Ovary (tissue), 3 donors: ENCODE results near the gene RRP15.

ENCODE experiments used
- EP300 ChIP-seq: sonication (generic); formaldehyde crosslinking; IDR thresholded peaks from one replicate; pipeline ENCODE4 v1.6.1; 2017; ENCODE audit warnings: antibody characterized with exemption
- POLR2A ChIP-seq: fragments of 450-650 bp; IDR thresholded peaks from one replicate; pipeline ENCODE4 v1.6.1; 2017; ENCODE audit warnings: antibody characterized with exemption, mild to moderate bottlenecking, moderate library complexity
- TF ChIP-seq, protein P1 (sequence below), 3 donors: fragments of 450-650 bp in 2 of 3; fragments of 200-600 bp in 1 of 3; IDR thresholded peaks; one replicate each; pipeline versions ENCODE4 v1.5.1 to v1.8.0; 2016 to 2022; ENCODE audit warnings: antibody characterized with exemption in 3 of 3, mild to moderate bottlenecking in 1 of 3
- donor health status: DM: no; HTN: no; CAD: no.

DNA sequence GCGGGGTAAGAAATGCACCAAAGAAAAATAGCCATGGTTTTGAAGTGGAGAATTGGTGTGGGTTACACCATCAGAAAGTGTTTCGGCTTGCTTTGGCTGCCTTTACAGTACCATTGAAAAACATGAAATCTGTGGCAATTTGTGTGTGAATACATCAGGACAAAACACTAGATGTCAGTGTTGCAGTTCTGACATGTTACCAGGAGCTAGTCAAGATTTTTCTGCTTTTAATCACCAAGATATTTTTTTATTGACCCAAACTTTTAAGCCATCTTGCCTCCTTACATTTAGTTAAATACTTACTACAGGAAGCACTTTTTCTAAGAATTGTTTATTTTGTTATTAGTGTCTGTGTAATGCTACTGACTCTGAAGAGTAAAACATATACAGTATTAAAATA is 14.3 kb downstream of the RRP15 start:
- TF ChIP-seq, protein P1, sequence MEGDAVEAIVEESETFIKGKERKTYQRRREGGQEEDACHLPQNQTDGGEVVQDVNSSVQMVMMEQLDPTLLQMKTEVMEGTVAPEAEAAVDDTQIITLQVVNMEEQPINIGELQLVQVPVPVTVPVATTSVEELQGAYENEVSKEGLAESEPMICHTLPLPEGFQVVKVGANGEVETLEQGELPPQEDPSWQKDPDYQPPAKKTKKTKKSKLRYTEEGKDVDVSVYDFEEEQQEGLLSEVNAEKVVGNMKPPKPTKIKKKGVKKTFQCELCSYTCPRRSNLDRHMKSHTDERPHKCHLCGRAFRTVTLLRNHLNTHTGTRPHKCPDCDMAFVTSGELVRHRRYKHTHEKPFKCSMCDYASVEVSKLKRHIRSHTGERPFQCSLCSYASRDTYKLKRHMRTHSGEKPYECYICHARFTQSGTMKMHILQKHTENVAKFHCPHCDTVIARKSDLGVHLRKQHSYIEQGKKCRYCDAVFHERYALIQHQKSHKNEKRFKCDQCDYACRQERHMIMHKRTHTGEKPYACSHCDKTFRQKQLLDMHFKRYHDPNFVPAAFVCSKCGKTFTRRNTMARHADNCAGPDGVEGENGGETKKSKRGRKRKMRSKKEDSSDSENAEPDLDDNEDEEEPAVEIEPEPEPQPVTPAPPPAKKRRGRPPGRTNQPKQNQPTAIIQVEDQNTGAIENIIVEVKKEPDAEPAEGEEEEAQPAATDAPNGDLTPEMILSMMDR (IDR thresholded peaks at IDR 0.05), result no peak
- TF ChIP-seq POLR2A, result no peak
- no peak for TF ChIP-seq EP300
